ENCODE measurements around the gene OIT3.

GRCh38 chr10:72852508-72852907 is 41.0 kb upstream of the OIT3 start:
- TF ChIP-seq CTCF (IDR thresholded peaks at IDR 0.05) (no peak), POLR2AphosphoS5 (IDR thresholded peaks at IDR 0.05) (no peak)

Measured in prostate gland (tissue), 2 donors.